Stimulated activated CD4-positive, alpha-beta T cell treated with anti-CD3 and anti-CD28 coated beads, Interleukin-15, amount 100 ng/mL, for 48 hours (primary cell): ENCODE measurements around the gene MOB3A.
"Not testable (repeated sequence)": the region's sequence is repeated elsewhere in the genome, so short reads cannot be mapped to it uniquely, and the experiment has no call there.

ENCODE experiments used
- DNase-seq, 2 donors: peaks; one replicate each; pipeline ENCODE4 v3.0.0-alpha.2; 2020; ENCODE audit warnings: low read depth in 2 of 2

Gene MOB3A

DNA sequence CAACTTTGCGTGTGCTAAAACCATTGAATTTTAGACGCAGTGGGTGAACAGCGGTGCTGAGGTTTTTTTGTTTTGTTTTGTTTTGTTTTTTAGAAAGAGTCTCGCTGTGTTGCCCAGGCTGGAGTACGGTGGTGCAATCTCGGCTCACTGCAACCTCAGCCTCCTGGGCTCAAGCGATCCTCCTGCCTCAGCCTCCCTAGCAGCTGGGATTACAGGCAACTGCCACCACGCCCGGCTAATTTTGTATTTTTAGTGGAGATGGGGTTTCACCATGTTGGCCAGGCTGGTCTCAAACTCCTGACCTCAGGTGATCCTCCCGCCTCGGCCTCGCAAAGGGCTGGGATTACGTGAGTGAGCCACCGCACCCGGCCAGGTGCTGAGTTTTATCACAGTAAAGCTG, 61.9 kb downstream of the MOB3A start:
- not testable (repeated sequence) for DNase-seq

GRCh38 chr19:2033825-2034159, 62.3 kb downstream of the MOB3A start:
- no peak for DNase-seq

DNA sequence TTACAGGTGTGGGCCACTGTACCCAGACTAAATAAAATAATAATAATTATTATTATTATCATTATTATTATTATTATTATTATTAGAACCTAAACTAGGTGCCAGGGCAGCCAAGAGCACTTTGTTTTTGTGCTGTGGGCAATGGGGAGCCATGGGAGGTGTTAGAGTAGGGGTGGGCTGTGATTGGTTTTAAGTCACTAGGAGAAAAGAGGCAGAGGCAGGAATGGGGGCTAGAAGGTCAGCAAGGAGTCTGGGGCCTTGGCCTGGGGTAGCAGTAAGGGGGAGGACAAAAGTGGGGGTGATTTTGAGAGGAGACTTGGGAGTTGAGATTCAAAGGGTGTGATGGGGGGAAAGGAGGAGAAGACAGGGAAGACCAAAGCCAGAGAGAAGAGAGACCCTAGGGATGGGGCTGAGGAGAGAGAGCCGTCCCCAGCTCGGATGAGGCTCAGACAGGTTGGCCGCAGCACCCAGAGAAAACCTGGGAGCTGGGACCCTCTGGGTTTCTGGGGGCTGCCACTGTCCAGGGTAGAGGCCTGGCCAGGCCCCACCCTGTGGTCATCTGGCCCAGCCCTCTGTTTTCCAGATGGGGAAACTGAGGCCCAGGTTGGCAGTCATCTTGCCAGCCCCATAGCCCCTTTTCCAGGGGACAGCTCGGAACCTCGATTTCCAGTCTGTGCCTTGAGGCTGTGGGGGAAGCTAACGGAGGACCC, 62.9 kb downstream of the MOB3A start:
- no peak for DNase-seq

GRCh38 chr19:2032296-2032941, 63.7 kb downstream of the MOB3A start:
- no peak for DNase-seq

DNA sequence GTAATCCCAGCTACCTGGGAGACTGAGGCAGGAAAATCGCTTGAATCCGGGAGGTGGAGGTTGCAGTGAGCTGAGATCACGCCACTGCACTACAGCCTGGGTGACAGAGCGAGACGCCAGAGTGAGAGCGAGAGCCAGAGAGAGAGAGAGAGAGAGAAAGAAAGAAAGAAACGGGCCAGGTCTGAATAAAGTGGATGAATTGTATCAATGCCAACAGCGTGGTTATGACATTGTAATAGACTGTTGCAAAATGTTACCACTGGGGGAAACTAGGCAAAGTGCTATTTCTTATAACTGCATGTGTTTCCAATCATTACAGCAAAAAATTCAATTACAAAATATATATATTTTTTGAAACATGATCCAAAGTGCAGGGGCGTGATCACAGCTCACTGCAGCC, 68.8 kb downstream of the MOB3A start:
- no peak for DNase-seq

DNA sequence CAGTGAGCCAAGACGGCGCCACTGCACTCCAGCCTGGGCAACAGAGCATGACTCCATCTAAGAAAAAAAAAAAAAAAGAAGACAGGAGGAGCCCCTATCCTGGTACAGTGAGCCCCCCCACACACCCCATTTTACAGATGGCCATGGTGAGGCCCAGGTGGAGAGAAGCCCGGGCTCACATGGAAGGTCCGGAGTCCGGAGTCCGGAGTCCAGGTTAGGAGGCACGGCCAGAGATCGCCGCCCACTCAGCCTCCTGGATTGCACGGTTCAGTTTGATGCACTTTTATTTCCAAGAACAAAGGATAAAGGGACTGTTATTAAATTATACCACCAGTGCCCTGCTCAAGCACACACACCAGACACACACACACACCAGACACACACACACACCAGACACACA, 69.4 kb downstream of the MOB3A start:
- DNase-seq: no peak

GRCh38 chr19:2022289-2022688, 73.8 kb downstream of the MOB3A start:
- no peak for DNase-seq

DNA sequence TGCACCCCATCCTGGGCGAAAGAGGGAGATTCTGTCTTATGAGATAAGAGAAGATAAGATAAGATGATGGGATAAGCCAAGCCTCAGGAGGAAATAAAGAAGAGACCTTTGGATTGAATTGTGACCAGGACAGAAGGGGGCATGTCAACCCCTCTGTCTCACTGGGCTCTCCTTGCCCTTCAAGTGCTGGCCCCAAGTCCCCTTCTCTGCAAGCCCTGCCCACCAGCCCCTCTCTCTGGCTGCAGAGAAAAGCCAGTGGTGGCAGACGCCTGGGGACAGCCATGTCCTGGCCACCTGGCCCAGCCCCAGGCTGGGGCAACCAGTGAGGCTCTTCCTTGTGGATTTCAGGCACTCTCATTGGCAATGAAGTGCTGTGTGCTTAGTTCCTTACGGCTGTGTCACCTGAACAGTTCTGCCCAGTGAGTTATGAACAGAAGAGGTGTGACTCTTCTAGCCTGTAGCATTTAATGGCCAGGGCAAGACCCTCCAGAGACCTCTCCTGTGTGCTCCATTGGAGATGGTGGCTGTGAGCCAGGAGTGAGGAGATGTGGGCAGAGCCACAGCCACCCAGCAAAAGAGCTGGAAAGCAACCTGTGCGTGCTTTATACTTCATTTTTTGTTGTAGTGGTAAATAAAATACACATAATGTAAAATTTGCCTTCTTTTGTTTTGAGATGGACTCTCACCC, 74.5 kb downstream of the MOB3A start:
- no peak for DNase-seq
